ENCODE measurements around the gene LDLRAD2.

DNA sequence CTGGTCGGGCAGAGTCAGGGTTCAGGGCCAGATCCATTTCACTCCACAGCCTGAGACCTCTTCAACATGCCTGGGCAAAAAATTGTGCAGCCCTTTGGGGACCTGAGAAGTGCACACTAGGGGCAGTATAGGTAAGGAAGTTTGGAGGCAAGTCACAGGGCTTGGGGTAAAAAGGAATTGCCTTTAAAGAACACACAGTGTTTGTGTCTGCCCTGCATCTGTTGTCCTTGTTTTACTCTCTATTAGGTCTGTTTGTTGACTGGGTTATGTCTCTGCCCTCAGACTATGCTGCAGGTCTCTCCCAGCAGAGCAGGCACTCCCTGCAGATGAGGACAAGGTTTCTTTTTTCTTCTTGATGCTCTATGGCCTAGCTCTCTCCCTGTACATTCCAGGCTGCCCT is 22.0 kb downstream of the LDLRAD2 start:
- TF ChIP-seq, protein P1, sequence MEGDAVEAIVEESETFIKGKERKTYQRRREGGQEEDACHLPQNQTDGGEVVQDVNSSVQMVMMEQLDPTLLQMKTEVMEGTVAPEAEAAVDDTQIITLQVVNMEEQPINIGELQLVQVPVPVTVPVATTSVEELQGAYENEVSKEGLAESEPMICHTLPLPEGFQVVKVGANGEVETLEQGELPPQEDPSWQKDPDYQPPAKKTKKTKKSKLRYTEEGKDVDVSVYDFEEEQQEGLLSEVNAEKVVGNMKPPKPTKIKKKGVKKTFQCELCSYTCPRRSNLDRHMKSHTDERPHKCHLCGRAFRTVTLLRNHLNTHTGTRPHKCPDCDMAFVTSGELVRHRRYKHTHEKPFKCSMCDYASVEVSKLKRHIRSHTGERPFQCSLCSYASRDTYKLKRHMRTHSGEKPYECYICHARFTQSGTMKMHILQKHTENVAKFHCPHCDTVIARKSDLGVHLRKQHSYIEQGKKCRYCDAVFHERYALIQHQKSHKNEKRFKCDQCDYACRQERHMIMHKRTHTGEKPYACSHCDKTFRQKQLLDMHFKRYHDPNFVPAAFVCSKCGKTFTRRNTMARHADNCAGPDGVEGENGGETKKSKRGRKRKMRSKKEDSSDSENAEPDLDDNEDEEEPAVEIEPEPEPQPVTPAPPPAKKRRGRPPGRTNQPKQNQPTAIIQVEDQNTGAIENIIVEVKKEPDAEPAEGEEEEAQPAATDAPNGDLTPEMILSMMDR (IDR thresholded peaks at IDR 0.05) = no peak
- TF ChIP-seq POLR2A (IDR thresholded peaks at IDR 0.05) (no peak), POLR2AphosphoS5 (IDR thresholded peaks at IDR 0.05; ENCODE audit: insufficient read depth in 1 of 2, low read depth in 1 of 2) (no peak)

Measured in vagina (tissue), 2 donors.